K562 (cell line): ENCODE data around the gene ERCC3. TPM values are rescaled to one million over a fixed set of nuclear protein-coding genes. Genes with fewer than 3 reads are reported as not detected.

Experiments used
- ATAC-seq: fragments of 200-7000 bp; cut with Tn5 transposase; 3 replicates; pipeline ENCODE4 v1.9.1; 2020; ENCODE audit warnings: moderate library complexity
- BruUV-seq: library from RNA; stranded (reverse); fragments of 400-500 nt; replicated peaks from 2 replicates; lab custom pipeline; 2021; lab: Mats Ljungman, UMichigan
- CTCF ChIA-PET: fragments of 300-600 bp; formaldehyde crosslinking; extraction: SDS; loops from one replicate; lab custom pipeline; 2021; ENCODE audit warnings: low intra/inter-chr PET ratio; lab: Yijun Ruan, JAX
- POLR2A ChIA-PET: fragments of 300-600, 350-650 bp; sonication (Branson Sonifier 250); formaldehyde crosslinking; extraction: SDS; loops from one replicate; lab custom pipeline; 2021; ENCODE audit warnings: antibody characterized with exemption, inconsistent platforms; lab: Yijun Ruan, JAX
- DNase-seq, 4 experiments: peaks; one replicate each; pipeline versions ENCODE4 v3.0.0 to v3.0.0-alpha.2; 2011 to 2018; ENCODE audit warnings: low spot score in 3 of 4, mixed read lengths in 3 of 4; ENCODE audit errors: extremely low read depth in 1 of 4
- FAIRE-seq: peaks from 2 replicates; lab custom pipeline; 2011; peaks lifted over from hg19 to GRCh38; lab: Jason Lieb, UNC
- H2AFZ ChIP-seq: 2 replicates; pipeline ENCODE4 v1.6.0; 2011; ENCODE audit warnings: low read depth, low read length, control low read depth, inconsistent platforms
- H3K27ac ChIP-seq: fragments of 200-600 bp; 3 replicates; pipeline ENCODE4 v1.8.0; 2011; ENCODE audit warnings: low read depth, mild to moderate bottlenecking, control low read depth, inconsistent platforms, low read length, moderate library complexity, mixed read lengths; ENCODE audit errors: extremely low read depth
- H3K27me3 ChIP-seq, 2 experiments: fragments of 300-600 bp in 1 of 2; 2 replicates in 1 of 2; 3 replicates in 1 of 2; pipeline versions ENCODE4 v1.6.0 to v1.8.0; 2011; ENCODE audit warnings: inconsistent platforms in 2 of 2, low read length in 2 of 2, mild to moderate bottlenecking in 1 of 2, mixed read lengths in 1 of 2, moderate library complexity in 1 of 2; ENCODE audit not compliant: control insufficient read depth in 2 of 2, insufficient read depth in 2 of 2
- H3K36me3 ChIP-seq: fragments of 300-600 bp; 3 replicates; pipeline ENCODE4 v1.8.0; 2011; ENCODE audit warnings: mild to moderate bottlenecking, low read length, inconsistent platforms; ENCODE audit not compliant: control insufficient read depth, insufficient read depth
- H3K4me1 ChIP-seq, 2 experiments: fragments of 200-600 bp in 1 of 2; replicated peaks in 1 of 2; 2 replicates in 1 of 2; 3 replicates in 1 of 2; pipeline versions ENCODE4 v1.5.1 to v1.8.0; 2011; ENCODE audit warnings: inconsistent platforms in 2 of 2, low read length in 2 of 2, mild to moderate bottlenecking in 1 of 2, mixed read lengths in 1 of 2, moderate library complexity in 1 of 2; ENCODE audit not compliant: control insufficient read depth in 2 of 2, insufficient read depth in 2 of 2
- H3K4me2 ChIP-seq: 2 replicates; pipeline ENCODE4 v1.6.1; 2011; ENCODE audit warnings: low read length, control low read depth, inconsistent platforms, mixed read lengths; ENCODE audit not compliant: insufficient read depth
- H3K4me3 ChIP-seq: fragments of 200-600 bp; sonication (generic), shearing (Covaris generic); 2 replicates; pipeline ENCODE4 v1.5.1; 2016; ENCODE audit warnings: control low read depth, inconsistent platforms
- H3K79me2 ChIP-seq: fragments of 200-600 bp; 3 replicates; pipeline ENCODE4 v1.8.0; 2011; ENCODE audit warnings: low read length, inconsistent platforms; ENCODE audit not compliant: control insufficient read depth, insufficient read depth
- H3K9ac ChIP-seq, 2 experiments: 2 replicates each; pipeline versions ENCODE4 v1.6.0 to v1.6.1; 2011; ENCODE audit warnings: low read depth in 2 of 2, low read length in 2 of 2, control low read depth in 1 of 2, inconsistent platforms in 1 of 2, mild to moderate bottlenecking in 1 of 2, mixed read lengths in 1 of 2; ENCODE audit not compliant: insufficient read depth in 1 of 2
- H3K9me1 ChIP-seq: one replicate; pipeline ENCODE4 v1.6.0; 2011; ENCODE audit warnings: inconsistent platforms, mild to moderate bottlenecking, low read length, moderate library complexity; ENCODE audit not compliant: control insufficient read depth, insufficient read depth
- H3K9me3 ChIP-seq: replicated peaks from 2 replicates; pipeline ENCODE4 v1.5.1; 2011; ENCODE audit warnings: low read depth, low read length, inconsistent platforms; ENCODE audit not compliant: control insufficient read depth, insufficient read depth
- H4K20me1 ChIP-seq: replicated peaks from 2 replicates; pipeline ENCODE4 v1.6.1; 2011; ENCODE audit warnings: low read length, inconsistent platforms, mixed read lengths; ENCODE audit not compliant: control insufficient read depth, insufficient read depth
- DMBX1 ChIP-seq: fragments of 250-450 bp; sonication (Bioruptor Pico); IDR thresholded peaks from 2 replicates; pipeline ENCODE4 v1.8.0; 2022; ENCODE audit warnings: inconsistent platforms, mild to moderate bottlenecking, moderate library complexity, borderline replicate concordance
- GABPB2 ChIP-seq: fragments of 250-450 bp; sonication (Bioruptor Pico); conservative IDR thresholded peaks from 2 replicates; pipeline ENCODE4 v1.5.1; 2021; ENCODE audit warnings: mild to moderate bottlenecking
- GTF2A2 ChIP-seq: IDR thresholded peaks from 2 replicates; pipeline ENCODE4 v1.6.1; 2016; ENCODE audit warnings: mild to moderate bottlenecking, missing genetic modification characterization, missing compliant biosample characterization
- KLF10 ChIP-seq: fragments of 250-450 bp; sonication (Bioruptor Pico); IDR thresholded peaks from 2 replicates; pipeline ENCODE4 v1.6.1; 2021; ENCODE audit warnings: matching md5 sums
- PHF21A ChIP-seq: fragments of 450-650 bp; IDR thresholded peaks from 2 replicates; pipeline ENCODE4 v1.6.1; 2017; ENCODE audit warnings: low read depth, borderline replicate concordance
- POLR2G ChIP-seq: fragments of 200-400 bp; formaldehyde crosslinking; IDR thresholded peaks from 2 replicates; pipeline ENCODE4 v1.6.1; 2017; ENCODE audit warnings: low read depth, mild to moderate bottlenecking, antibody characterized with exemption, low read length, moderate library complexity
- PRPF4 ChIP-seq: fragments of 200-400 bp; formaldehyde crosslinking; IDR thresholded peaks from one replicate; pipeline ENCODE4 v1.6.1; 2017; ENCODE audit warnings: low read length, low read depth, mild to moderate bottlenecking; ENCODE audit not compliant: insufficient read depth, poor library complexity, severe bottlenecking
- WHSC1 ChIP-seq: IDR thresholded peaks from one replicate; pipeline ENCODE4 v1.6.1; 2012; ENCODE audit warnings: low read length, control low read depth, inconsistent platforms
- ZFP30 ChIP-seq: fragments of 250-450 bp; sonication (Bioruptor Pico); IDR thresholded peaks from 2 replicates; pipeline ENCODE4 v1.8.0; 2022; ENCODE audit warnings: moderate library complexity, mild to moderate bottlenecking, inconsistent platforms, borderline replicate concordance
- ZKSCAN3 ChIP-seq: fragments of 250-450 bp; sonication (Bioruptor Pico); IDR thresholded peaks from 2 replicates; pipeline ENCODE4 v1.4.0; 2020
- WGBS: fragments of 100-300 bp; shearing (Covaris generic); methylation state at CpG from one replicate; pipeline ENCODE4 v1.1.6; 2016; ENCODE audit warnings: low coverage, mixed read lengths; ENCODE audit not compliant: insufficient coverage; ENCODE audit errors: missing lambda C conversion rate; 5-methylcytosine and 5-hydroxymethylcytosine counted together
- in situ Hi-C: fragments of 300-500 bp; cut with MboI; formaldehyde crosslinking; loops from 4 replicates; pipeline ENCODE4 v1.15.0; 2018; ENCODE audit warnings: inconsistent platforms, mixed read lengths
- intact Hi-C: fragments of 100-400 bp; cut with micrococcal nuclease; formaldehyde crosslinking; loops from 2 replicates; pipeline ENCODE4 v1.14.2; 2022
- polyA plus RNA-seq, 8 experiments: library from polyadenylated mRNA; depleted of rRNA in 4 of 8; stranded (reverse) in 5 of 8; unstranded in 3 of 8; fragments of >200 nt; fragmentation: Nextera tagmentation in 2 of 8; fragmentation: Illumina TruSeq in 1 of 8; extraction: Ambion mirVana in 2 of 8; extraction: Trizol in 1 of 8; gene quantifications; 2 replicates each; pipeline versions ENCODE4 v1.2.1 to v1.2.3, GENCODE V29; 2011 to 2014; ENCODE audit warnings: inconsistent platforms in 1 of 8, missing spikeins in 1 of 8
- total RNA-seq, 7 experiments: library from RNA; depleted of rRNA in 6 of 7; stranded (reverse); fragments of >200 nt in 6 of 7; fragmentation: Illumina TruSeq in 2 of 7; extraction: Trizol in 2 of 7; gene quantifications; 2 replicates each; pipeline versions ENCODE4 v1.2.1 to v1.2.3, GENCODE V29; 2011 to 2021; ENCODE audit warnings: low replicate concordance in 1 of 7
- TF ChIP-seq, protein P1 (sequence below): fragments of 450-650 bp; IDR thresholded peaks from 2 replicates; pipeline ENCODE4 v1.6.1; 2016; ENCODE audit warnings: borderline replicate concordance

Gene ERCC3
- total and polyA plus RNA-seq, 9 of the 15 experiments (the other 6 are each of a cell fraction or from before 2014, with no cell fraction given): 17.9 to 61.5 (median 43.1) TPM

DNA sequence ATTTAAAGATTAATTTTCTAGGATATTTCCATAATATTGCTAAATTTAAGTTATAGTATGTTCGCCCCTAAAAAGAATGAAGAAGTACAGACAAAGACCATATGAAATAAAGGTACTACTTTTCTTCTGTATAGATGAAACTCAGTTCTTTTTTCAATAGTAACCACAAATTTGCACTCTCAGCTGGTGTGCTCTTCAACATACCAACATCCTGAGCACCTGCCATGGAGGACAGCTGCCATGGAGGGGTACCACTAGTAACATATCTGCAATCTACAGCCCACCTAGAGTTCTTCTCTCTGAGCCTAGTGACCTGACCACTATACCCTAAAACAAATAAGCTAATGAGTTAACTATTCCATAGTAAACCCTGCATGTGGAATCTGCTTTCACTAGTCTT is 36.8 kb upstream of the ERCC3 start:
- TF ChIP-seq ZKSCAN3 (CRISPR knock-in tag) (no peak), GTF2A2 (tag) (no peak), POLR2G (no peak), DMBX1 (CRISPR knock-in tag) (no peak), PRPF4 (no peak)
- in situ Hi-C loops: no loop called here
- intact Hi-C loops: no loop called here
- Histone ChIP-seq H3K27ac (no peak overlapping the region), H3K27me3 (no peaks in the 10 kb centered on the region), H3K9me3 (no peaks in the 10 kb centered on the region), H3K4me1 (no peaks in the 10 kb centered on the region), H2AFZ (no peak overlapping the region), H3K4me2 (no peak overlapping the region), H3K36me3 (peaks cover 15% of the 10 kb centered on the region; the same call in 1 of the 3 replicates), H3K4me3 (no peak overlapping the region), H3K9ac (no peak overlapping the region), H3K79me2 (no peaks in the 10 kb centered on the region), H3K9me1 (no peaks in the 10 kb centered on the region), H4K20me1 (no peaks in the 10 kb centered on the region)
- DNase-seq: no peak
- no peak for FAIRE-seq
- no TSS peak for BruUV-seq
- CTCF ChIA-PET: no interaction called here
- WGBS: 87% methylated on average over 1 of the region's 1 CpG
- no peak for ATAC-seq
- POLR2A ChIA-PET: no interaction called here

DNA sequence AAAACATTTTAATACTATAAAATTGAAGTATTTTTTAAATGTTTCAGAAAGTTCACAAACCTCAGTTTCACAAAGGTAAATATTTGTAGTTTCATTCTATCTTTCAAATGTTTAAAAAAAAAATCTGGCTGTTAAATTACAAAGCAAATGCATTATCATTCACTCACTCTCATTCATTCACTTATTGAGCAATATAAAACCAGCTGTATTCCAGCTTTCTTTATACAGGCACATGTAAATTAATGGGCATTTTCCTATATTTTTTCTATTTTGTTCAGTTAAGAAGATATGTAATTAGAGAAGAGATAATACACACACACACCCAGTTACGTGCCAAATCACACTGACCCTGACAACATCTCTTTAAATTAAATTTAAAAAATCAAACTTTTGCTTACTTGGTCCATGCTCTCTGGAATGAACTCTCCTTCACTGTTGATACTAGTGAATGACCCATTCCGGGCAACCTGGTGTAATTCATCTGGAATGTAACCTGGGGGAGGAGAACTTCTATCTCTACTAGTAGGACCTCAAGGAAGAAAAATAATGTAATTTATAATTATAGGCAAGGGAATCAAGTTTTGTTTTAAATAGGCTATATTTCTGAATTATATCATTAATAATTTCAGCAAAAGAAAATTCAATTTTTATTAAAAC is 32.5 kb upstream of the ERCC3 start:
- no peak overlapping the region for H3K9ac ChIP-seq
- no peaks in the 10 kb centered on the region for H3K79me2 ChIP-seq
- in situ Hi-C loops: no loop called here
- ATAC-seq (no peak), DNase-seq (no peak), FAIRE-seq (no peak)
- H3K4me2 ChIP-seq: no peak overlapping the region
- H3K4me3 ChIP-seq: no peak overlapping the region
- H3K4me1 ChIP-seq: no peaks in the 10 kb centered on the region
- ChIA-PET CTCF (interaction anchor here (2.7 kb wide), 1 partner anchor 127 kb away, joined by 27 read pairs; no protein-coding TSS in a partner anchor), POLR2A (no interaction called here)
- no peaks in the 10 kb centered on the region for H3K27me3 ChIP-seq
- no peak overlapping the region for H3K27ac ChIP-seq
- no peaks in the 10 kb centered on the region for H3K9me3 ChIP-seq
- no TSS peak for BruUV-seq
- no peaks in the 10 kb centered on the region for H3K9me1 ChIP-seq
- WGBS: 72% methylated on average over 2 of the region's 2 CpGs
- no peak overlapping the region for H2AFZ ChIP-seq
- H4K20me1 ChIP-seq: no peaks in the 10 kb centered on the region
- H3K36me3 ChIP-seq: peaks cover 38% of the 10 kb centered on the region; the same call in 1 of the 3 replicates
- intact Hi-C loops: loop anchor here (10.0 kb wide), 1 partner anchor 132 kb away; no protein-coding TSS in a partner anchor
- TF ChIP-seq, protein P1, sequence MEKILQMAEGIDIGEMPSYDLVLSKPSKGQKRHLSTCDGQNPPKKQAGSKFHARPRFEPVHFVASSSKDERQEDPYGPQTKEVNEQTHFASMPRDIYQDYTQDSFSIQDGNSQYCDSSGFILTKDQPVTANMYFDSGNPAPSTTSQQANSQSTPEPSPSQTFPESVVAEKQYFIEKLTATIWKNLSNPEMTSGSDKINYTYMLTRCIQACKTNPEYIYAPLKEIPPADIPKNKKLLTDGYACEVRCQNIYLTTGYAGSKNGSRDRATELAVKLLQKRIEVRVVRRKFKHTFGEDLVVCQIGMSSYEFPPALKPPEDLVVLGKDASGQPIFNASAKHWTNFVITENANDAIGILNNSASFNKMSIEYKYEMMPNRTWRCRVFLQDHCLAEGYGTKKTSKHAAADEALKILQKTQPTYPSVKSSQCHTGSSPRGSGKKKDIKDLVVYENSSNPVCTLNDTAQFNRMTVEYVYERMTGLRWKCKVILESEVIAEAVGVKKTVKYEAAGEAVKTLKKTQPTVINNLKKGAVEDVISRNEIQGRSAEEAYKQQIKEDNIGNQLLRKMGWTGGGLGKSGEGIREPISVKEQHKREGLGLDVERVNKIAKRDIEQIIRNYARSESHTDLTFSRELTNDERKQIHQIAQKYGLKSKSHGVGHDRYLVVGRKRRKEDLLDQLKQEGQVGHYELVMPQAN: no peak
- TF ChIP-seq KLF10 (CRISPR knock-in tag) (no peak), WHSC1 (no peak), ZFP30 (CRISPR knock-in tag) (no peak), PHF21A (no peak), GABPB2 (CRISPR knock-in tag) (no peak)
